SK-N-SH treated with all-trans-retinoic acid at 6 μM for 48 hours (cell line): Measurements from ENCODE around the gene TTLL10.
A peak's percentile ranks its signal among the peaks of the same experiment; 100 is the strongest.

ENCODE experiments used
- ATAC-seq: fragments of 200-7000 bp; cut with Tn5 transposase; 3 replicates; pipeline ENCODE4 v1.9.1; 2020; ENCODE audit warnings: mild to moderate bottlenecking, moderate library complexity
- ARNTL ChIP-seq: fragments of 450-650 bp; formaldehyde crosslinking; IDR thresholded peaks from 2 replicates; pipeline ENCODE4 v1.5.0; 2020; ENCODE audit warnings: low read depth, mild to moderate bottlenecking, moderate library complexity, borderline replicate concordance
- BACH2 ChIP-seq: fragments of 250-450 bp; sonication (Bioruptor Pico); IDR thresholded peaks from 2 replicates; pipeline ENCODE4 v1.9.0; 2021; ENCODE audit warnings: mild to moderate bottlenecking, borderline replicate concordance
- ESRRG ChIP-seq: fragments of 250-450 bp; sonication (Bioruptor Pico); IDR thresholded peaks from 2 replicates; pipeline ENCODE4 v1.6.1; 2021; ENCODE audit warnings: mild to moderate bottlenecking
- ISL1 ChIP-seq: fragments of 250-450 bp; sonication (Bioruptor Pico); IDR thresholded peaks from 2 replicates; pipeline ENCODE4 v2.1.2; 2022; ENCODE audit warnings: mild to moderate bottlenecking, moderate library complexity
- OSR1 ChIP-seq: fragments of 250-450 bp; sonication (Bioruptor Pico); IDR thresholded peaks from 2 replicates; pipeline ENCODE4 v1.8.0; 2022; ENCODE audit warnings: moderate library complexity, mild to moderate bottlenecking, inconsistent platforms
- PPARA ChIP-seq: fragments of 250-450 bp; sonication (Bioruptor Pico); IDR thresholded peaks from 2 replicates; pipeline ENCODE4 v1.5.0; 2020; ENCODE audit warnings: mild to moderate bottlenecking, borderline replicate concordance
- RARB ChIP-seq: fragments of 250-450 bp; sonication (Bioruptor Pico); IDR thresholded peaks from 2 replicates; pipeline ENCODE4 v1.8.0; 2021; ENCODE audit warnings: mild to moderate bottlenecking, moderate library complexity
- SNAI2 ChIP-seq: fragments of 250-450 bp; sonication (Bioruptor Pico); IDR thresholded peaks from 2 replicates; pipeline ENCODE4 v1.5.0; 2020; ENCODE audit warnings: mild to moderate bottlenecking, moderate library complexity
- TCF4 ChIP-seq: fragments of 250-450 bp; sonication (Bioruptor Pico); IDR thresholded peaks from 2 replicates; pipeline ENCODE4 v1.8.0; 2021; ENCODE audit warnings: mild to moderate bottlenecking, moderate library complexity, borderline replicate concordance
- TOX ChIP-seq: fragments of 250-450 bp; sonication (Bioruptor Pico); IDR thresholded peaks from 2 replicates; pipeline ENCODE4 v1.8.0; 2021; ENCODE audit warnings: mild to moderate bottlenecking, moderate library complexity, borderline replicate concordance
- ZC3H10 ChIP-seq: fragments of 250-450 bp; sonication (Bioruptor Pico); IDR thresholded peaks from 2 replicates; pipeline ENCODE4 v1.5.1; 2021; ENCODE audit warnings: mild to moderate bottlenecking, moderate library complexity
- ZFP3 ChIP-seq: fragments of 250-450 bp; sonication (Bioruptor Pico); IDR thresholded peaks from 2 replicates; pipeline ENCODE4 v1.5.0; 2020; ENCODE audit warnings: mild to moderate bottlenecking, moderate library complexity
- ZNF565 ChIP-seq: fragments of 450-650 bp; formaldehyde crosslinking; conservative IDR thresholded peaks from 2 replicates; pipeline ENCODE4 v1.5.0; 2020; ENCODE audit warnings: low read depth, mild to moderate bottlenecking, moderate library complexity
- ZNF8 ChIP-seq: fragments of 450-650 bp; formaldehyde crosslinking; IDR thresholded peaks from 2 replicates; pipeline ENCODE4 v1.5.0; 2020; ENCODE audit warnings: mild to moderate bottlenecking, moderate library complexity
- TF ChIP-seq, protein P1 (sequence below): fragments of 250-450 bp; sonication (Bioruptor Pico); IDR thresholded peaks from 2 replicates; pipeline ENCODE4 v1.8.0; 2020; ENCODE audit warnings: mild to moderate bottlenecking, moderate library complexity, borderline replicate concordance
- TF ChIP-seq, protein P2 (sequence below): fragments of 250-450 bp; sonication (Bioruptor Pico); IDR thresholded peaks from 2 replicates; pipeline ENCODE4 v1.8.0; 2021; ENCODE audit warnings: low read depth, mild to moderate bottlenecking, moderate library complexity, borderline replicate concordance
- TF ChIP-seq, protein P3 (sequence below): fragments of 250-450 bp; sonication (Bioruptor Pico); IDR thresholded peaks from 2 replicates; pipeline ENCODE4 v1.5.1; 2020; ENCODE audit warnings: low read depth, mild to moderate bottlenecking, moderate library complexity

Gene TTLL10

DNA sequence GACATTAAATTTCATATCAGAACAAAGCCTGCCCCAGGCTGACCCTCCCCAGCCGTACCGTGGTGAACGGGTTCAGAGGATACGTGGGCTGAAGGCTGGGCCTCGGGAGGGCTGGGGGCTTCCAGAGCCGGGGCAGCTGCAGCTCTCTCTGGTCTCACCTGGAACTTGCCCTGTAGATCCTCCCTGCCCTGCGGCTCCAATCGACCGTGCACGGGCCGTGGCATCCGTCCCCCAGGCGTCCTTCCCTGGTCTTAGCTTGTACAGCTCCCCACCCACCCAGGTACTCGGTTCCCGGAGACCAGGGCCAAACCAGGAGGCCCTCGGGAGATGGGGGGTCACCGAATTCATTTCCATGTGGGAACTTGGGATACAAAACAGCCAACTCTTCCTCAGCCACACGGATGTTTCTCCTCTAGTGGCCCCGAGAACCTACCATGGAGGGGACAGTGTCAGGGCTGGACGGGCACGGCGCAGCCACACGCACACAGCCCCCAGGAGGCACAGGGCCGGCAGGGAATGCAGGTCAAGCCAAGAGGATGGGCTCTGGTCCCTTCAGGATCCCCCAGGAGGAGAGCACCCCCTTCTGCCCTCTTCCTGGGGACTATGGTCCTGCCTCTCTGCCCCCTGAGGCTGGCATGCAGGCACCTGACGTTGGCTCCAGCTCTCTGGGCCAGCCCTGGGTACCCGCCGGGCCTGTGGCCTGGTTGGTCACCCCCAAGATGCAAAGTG lies 61.5 kb downstream of the TTLL10 start:
- no peak for ATAC-seq
- TF ChIP-seq, protein P1, sequence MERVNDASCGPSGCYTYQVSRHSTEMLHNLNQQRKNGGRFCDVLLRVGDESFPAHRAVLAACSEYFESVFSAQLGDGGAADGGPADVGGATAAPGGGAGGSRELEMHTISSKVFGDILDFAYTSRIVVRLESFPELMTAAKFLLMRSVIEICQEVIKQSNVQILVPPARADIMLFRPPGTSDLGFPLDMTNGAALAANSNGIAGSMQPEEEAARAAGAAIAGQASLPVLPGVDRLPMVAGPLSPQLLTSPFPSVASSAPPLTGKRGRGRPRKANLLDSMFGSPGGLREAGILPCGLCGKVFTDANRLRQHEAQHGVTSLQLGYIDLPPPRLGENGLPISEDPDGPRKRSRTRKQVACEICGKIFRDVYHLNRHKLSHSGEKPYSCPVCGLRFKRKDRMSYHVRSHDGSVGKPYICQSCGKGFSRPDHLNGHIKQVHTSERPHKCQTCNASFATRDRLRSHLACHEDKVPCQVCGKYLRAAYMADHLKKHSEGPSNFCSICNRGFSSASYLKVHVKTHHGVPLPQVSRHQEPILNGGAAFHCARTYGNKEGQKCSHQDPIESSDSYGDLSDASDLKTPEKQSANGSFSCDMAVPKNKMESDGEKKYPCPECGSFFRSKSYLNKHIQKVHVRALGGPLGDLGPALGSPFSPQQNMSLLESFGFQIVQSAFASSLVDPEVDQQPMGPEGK: no peak

DNA sequence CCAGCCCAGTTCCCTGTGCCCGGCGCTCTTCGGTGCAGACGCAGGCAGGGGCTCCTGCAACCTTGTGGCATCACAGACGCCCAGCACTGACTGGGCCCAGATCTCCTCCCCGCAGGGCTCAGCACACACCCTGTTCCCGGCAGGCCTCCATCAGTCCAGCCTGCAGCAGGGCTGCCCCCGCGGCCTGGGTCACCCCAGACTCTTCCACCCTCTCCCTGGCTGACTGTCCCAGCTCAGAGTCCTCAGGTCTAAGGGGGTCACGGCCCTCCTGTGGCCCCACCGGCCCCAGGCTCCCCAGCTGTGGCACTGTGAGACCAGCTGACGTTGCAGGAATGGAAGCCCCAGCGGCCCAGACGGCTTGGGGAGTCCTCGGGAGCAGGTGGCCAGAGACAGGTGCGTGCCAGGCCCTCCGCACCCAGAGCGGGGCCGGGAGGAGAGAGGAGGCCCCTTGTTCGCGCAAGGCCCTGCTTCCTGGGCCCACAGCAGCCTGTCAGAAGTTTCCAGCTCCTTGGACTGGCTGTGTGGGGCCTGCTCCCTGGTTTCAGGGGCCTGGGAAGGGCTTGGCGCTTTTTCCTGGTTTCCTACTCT lies 62.6 kb downstream of the TTLL10 start:
- no peak for ATAC-seq
- TF ChIP-seq ARNTL (CRISPR knock-in tag): no peak
- TF ChIP-seq, protein P1: no peak

DNA sequence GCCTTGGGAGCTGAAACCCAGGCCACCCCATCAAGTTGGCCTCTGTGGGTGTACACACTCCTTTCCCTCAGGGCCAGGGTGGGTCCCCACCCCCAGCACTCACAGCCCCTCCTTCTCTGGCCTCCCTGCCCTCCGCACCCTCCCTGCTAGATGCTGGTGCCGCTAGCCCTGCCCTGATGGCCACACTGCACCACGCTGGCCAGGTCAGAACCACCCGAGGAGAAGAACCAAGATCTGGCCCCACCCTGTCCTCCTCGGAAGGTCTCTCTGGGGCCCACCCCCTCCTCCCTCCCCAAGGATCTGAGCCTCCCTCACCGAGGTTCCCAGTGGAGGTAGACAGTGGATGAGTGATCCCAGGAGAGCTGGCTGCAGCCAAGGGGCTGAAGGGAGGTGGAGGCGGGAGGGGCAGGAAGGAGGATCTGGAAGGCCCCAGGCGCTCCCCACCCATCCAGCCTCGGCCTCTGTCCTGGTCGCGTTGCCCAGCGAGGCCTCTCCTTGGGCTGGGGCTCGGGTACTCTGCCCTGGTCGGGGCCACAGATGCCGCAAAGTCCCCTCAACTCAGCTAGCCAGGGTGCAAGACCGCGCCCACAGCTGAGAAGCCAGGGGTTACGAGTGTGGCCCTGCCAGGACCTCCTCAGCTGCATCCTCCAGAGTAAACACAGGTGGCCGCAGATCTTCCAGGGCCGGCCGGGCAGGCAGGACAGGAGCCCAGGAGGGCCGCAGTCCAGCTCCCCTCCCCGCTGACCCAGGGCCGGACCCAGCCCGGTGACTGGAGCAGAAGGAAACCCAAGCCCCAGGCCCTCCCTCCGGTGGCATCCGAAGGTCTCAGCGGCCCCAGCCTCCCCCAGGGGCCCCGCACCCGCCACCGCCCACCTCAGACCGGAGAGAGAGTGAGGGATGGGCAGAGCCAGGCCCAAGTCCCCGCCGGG lies 63.5 kb downstream of the TTLL10 start:
- no peak; the same call in 2 of the 3 replicates for ATAC-seq

DNA sequence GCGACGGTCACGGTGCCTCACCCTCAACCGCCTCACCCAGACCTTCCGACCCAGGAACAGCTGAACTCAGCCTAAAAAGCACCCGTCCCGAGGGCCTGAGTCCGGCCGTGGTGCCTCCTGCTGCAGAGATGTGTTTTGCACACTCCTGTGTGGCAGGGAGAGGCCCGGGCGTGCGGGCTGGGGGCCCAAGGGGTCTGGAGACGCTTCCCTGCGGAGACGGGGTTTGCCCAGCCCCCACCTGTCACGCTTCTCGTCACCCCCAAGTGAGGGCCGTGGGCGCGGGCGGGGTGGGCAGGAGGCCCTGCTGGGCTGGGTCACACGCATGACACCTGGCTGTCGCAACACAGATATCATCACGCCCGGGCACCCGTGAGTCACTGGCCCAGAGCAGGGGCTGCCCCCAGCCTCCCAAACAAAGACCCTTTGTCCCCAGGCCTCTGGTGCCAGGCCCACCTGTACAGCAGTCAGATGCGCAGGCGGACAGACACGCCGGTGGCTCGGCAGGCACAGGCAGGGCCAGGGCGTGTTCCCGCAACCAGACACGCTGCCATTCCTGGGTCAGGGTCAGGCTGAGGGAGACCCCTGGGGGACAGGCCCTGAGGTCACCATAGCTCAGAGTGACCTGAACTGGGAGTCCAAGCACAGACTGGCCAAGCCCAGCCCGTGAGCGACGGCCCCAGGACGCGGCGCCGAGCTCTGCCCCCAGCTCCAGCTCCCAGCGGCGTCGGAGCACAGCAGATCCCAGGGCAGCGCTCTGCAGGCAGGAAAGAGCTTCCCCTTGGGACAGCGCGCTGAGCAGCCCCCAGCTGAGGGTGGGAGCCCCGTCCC lies 64.4 kb downstream of the TTLL10 start:
- TF ChIP-seq ESRRG (CRISPR knock-in tag): no peak
- peak; percentile 20 for ATAC-seq

More for the DNA sequence above, 63.5 kb downstream of the TTLL10 start:
- TF ChIP-seq, protein P2, sequence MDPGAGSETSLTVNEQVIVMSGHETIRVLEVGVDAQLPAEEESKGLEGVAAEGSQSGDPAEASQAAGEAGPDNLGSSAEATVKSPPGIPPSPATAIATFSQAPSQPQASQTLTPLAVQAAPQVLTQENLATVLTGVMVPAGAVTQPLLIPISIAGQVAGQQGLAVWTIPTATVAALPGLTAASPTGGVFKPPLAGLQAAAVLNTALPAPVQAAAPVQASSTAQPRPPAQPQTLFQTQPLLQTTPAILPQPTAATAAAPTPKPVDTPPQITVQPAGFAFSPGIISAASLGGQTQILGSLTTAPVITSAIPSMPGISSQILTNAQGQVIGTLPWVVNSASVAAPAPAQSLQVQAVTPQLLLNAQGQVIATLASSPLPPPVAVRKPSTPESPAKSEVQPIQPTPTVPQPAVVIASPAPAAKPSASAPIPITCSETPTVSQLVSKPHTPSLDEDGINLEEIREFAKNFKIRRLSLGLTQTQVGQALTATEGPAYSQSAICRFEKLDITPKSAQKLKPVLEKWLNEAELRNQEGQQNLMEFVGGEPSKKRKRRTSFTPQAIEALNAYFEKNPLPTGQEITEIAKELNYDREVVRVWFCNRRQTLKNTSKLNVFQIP (CRISPR knock-in tag): no peak
- TF ChIP-seq ZC3H10 (CRISPR knock-in tag): no peak
- TF ChIP-seq ZNF565 (CRISPR knock-in tag): no peak
- no peak for TF ChIP-seq ESRRG (CRISPR knock-in tag)
- no peak for TF ChIP-seq ZNF8
- no peak for TF ChIP-seq RARB (CRISPR knock-in tag)
- no peak for TF ChIP-seq SNAI2 (CRISPR knock-in tag)
- no peak for TF ChIP-seq BACH2 (CRISPR knock-in tag)
- no peak for TF ChIP-seq ARNTL (CRISPR knock-in tag)
- TF ChIP-seq, protein P3, sequence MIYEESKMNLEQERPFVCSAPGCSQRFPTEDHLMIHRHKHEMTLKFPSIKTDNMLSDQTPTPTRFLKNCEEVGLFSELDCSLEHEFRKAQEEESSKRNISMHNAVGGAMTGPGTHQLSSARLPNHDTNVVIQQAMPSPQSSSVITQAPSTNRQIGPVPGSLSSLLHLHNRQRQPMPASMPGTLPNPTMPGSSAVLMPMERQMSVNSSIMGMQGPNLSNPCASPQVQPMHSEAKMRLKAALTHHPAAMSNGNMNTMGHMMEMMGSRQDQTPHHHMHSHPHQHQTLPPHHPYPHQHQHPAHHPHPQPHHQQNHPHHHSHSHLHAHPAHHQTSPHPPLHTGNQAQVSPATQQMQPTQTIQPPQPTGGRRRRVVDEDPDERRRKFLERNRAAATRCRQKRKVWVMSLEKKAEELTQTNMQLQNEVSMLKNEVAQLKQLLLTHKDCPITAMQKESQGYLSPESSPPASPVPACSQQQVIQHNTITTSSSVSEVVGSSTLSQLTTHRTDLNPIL (CRISPR knock-in tag): no peak
- no peak for TF ChIP-seq ISL1 (CRISPR knock-in tag)
- no peak for TF ChIP-seq OSR1 (CRISPR knock-in tag)
- TF ChIP-seq PPARA (CRISPR knock-in tag): no peak
- TF ChIP-seq TCF4 (CRISPR knock-in tag): no peak
- no peak for TF ChIP-seq TOX (CRISPR knock-in tag)
- TF ChIP-seq ZFP3 (CRISPR knock-in tag): no peak
